CMK (cell line): Measurements from ENCODE around the gene CDPF1.
"Not testable (repeated sequence)": the region's sequence is repeated elsewhere in the genome, so short reads cannot be mapped to it uniquely, and the experiment has no call there.

ENCODE experiments used
- DNase-seq: peaks from one replicate; pipeline ENCODE4 v3.0.0-alpha.2; 2010; ENCODE audit warnings: low read depth

CDPF1 gene

DNA sequence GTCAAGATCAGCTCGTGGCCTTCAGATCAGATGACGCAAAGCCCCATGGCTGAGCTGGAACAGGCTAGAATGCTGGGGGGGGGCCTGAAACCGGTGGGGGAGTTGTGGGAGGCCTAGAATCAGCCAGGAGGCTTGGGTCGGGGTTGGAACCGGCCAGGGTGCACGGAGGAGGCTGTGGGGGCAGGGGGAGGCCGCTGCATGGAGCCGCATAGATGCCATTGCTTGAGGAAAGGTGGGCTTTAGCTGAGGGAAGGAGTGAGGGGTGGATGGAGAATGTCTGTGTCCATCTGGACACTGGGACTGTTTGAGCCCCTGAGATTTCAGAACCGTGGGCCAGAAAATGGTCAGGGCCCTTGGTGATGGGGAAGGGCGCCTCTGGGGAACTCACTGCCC is 25.2 kb downstream of the CDPF1 start:
- no peak for DNase-seq

DNA sequence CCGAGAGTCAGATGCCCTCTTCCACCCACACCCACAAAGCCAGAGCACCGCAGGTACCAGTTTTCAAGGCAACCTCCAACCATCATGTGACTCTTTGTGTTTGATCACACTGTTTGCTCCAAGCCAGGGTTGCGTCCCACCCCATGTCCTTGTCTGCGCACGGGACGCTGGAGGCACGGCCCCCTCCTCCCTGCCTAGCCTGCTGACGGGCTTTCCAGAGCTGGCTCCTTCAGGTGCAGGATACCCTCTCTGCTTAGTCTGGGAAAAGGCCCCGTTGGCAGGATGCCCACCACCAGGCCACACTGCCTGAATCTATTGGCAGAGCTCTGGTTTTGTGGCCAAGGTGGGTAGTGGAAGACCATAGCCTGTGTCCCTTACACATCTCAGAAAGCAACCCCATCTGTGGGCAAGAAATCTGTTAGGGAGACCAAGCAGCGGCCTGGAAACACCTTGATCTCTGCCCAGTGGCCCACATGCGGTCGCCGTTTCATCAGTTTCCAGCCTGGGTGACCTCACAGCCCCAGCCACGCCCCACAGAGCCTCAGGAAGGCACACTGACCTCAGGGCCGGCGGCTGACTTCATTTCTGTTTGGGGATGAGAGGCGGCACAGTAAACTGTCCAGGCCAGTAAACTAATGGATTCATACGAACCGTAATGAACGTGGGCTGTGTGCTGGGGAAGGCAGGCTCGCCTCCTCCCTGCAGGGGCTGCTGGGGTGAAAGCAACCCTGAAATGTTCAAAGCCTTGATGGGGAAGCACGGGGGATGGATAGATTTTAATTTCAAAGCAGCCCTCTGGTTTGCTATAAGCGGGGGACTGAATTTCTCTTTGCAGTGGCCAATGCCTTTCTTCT is 25.8 kb downstream of the CDPF1 start:
- DNase-seq, result no peak

DNA sequence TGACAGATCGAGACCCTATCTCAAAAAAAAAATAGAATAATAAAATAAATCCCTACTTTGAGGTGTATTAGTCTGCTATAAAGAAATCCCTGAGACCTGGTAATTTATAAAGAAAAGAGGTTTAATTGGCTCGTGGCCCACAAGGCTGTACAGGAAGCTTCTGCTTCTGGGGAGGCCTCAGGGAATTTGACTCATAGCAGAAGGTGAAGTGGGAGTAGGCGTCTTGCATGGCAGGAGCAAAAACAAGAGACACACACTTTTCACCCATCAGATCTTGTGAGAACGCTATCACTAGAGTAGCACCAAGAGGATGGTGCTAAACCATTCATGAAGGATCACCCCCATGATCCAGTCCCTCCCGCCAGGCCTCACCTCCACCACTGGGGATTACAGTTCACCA is 29.2 kb downstream of the CDPF1 start:
- DNase-seq, result no peak

DNA sequence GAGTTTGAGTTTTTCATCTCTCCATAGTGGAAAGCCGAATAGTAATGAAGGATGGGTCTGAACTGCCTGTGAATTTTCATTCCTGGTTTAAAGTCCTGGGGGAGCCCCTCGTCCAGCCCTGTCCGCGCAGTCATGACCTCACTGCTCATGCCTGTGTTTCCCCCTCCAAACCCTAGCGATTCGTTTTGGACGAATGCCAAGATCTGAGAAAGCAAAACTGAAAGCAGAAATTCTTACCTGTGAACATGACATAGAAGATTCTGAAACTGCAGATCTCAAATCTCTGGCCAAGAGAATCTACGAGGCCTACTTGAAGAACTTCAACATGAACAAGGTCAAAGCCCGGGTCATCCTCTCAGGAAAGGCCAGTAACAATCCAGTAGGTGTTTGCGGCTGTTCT is 30.5 kb downstream of the CDPF1 start:
- DNase-seq, result no peak

- DNase-seq, result no peak
These were observed 35.5 kb downstream of the CDPF1 start for GRCh38 chr22:46214616-46215015.

GRCh38 chr22:46214149-46214548 is 35.9 kb downstream of the CDPF1 start:
- DNase-seq, result no peak

DNA sequence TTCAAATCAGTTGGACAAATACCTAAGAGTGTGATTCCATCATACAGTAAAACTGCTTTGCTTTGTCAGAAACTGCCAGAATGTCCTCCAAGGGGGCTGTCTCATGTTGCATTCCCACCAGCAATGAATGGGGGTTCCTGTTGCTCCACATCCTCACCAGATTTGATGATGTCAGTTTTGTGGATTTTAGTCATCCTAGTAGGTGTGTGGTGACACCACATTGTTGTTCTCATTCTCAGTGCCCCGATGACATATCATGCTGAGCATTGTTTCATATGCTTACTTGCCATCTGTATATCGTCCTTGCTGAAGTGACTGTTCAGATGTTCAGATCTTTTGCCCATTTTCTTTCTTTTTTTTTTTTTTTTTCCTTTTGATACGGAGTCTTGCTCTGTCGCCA is 37.0 kb downstream of the CDPF1 start:
- DNase-seq, result no peak

DNA sequence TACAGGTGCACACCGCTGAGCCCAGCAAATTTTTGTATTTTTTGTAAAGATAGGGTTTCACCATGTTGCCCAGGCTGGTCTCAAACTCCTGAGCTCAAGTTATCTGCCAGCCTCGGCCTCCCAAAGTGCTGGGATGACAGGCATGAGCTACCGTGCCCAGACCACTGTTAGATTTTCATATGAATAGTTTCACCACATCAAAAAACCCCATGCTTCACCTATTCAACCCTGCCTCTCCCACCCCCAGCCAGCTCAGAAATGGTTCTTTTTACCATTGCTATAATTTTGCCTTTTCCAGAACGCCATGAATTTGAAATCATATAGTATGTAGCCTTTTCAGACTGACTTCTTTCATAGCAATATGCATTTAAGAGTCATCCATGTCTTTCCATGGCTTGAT is 37.9 kb downstream of the CDPF1 start:
- no peak for DNase-seq

DNA sequence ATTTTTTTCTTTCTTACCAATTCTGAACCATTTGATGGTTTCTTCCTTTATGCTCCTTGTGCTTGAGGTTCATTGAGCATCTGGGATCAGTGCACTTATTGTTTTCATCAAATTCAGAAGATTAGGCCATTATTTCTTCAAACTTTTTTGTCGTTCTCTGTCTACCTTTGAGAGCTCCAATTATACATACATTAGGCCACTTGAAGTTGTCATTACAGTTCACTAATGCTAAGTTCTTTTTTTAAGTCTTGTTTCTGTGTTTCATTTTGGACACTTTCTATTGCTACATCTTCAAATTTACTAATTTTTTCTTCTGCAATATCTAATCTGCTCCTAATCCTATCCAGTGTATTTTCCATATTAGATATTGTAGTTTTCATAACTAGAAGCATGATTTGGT is 40.8 kb downstream of the CDPF1 start:
- DNase-seq, result no peak

DNA sequence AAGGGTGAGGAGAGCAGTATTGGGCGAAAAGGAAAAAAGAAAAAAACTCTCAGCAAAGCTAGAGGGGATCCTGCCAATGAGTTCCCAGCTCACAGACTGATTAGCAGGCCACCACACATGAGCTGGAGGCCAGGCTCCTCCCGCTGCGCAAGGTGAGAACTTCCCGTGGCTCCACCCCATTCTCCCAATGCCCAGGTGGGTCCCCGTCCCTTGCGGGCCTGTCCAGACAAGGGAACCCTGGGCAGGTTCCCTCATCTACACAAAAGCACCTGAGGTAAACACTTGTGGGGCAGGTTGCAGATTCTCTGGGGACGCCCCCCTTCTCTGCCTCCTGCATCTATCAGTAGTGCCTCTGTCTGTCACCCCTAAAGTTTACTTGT is 46.5 kb downstream of the CDPF1 start:
- no peak for DNase-seq

- DNase-seq, result no peak
These were observed 47.0 kb downstream of the CDPF1 start for GRCh38 chr22:46202897-46203600.

DNA sequence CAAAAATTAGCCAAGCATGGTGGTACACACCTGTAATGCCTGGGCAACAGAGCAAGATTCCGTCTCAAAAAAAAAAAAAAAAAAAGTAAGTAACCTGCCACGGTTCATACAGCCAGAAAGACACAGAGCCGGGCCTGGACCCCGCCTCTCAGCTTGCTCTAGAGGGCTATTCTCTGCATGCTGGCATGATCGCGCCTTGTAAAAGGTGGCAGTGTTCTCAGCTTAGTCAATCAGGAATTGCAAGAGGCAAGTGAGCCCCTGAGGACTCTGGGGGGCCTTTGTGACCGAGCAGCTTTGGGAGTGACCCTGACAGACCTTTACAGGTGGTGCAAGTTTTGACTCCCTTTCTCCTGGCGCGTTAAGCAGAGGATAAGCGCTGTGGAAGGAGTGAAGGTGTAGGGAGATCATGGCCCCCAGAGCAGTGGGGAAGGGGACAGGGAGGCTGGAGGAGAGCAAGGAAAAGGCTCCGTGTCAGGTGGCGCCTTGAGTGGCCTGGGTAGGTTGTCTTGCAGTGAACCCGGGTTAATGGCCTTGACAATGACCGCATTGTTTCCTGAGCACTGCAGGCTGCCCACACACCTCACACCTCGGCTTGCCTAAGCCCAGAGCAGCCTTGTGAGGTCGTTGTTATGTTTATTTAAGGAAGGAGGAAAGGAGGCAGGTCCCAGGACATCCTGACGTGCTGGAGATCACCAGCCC is 48.9 kb downstream of the CDPF1 start:
- no peak for DNase-seq

DNA sequence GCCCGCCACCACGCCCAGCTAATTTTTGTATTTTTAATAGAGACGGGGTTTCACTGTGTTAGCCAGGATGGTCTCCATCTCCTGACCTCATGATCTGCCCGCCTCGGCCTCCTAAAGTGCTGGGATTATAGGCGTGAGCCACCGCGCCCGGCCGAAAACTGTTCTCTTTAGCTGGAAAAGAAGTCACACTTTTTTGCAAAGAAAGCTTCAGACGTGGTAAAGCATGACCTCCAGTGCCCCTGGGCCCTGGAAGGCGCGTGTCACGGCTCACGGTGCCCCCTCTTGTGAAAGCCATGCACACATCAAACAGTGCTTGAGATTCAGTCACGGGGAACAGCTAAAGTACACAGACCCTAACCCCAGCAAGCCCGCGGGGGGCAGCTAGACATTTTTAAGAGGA is 51.3 kb downstream of the CDPF1 start:
- DNase-seq, result not testable (repeated sequence)

- no peak for DNase-seq
These were observed 51.8 kb downstream of the CDPF1 start for GRCh38 chr22:46198274-46198673.

DNA sequence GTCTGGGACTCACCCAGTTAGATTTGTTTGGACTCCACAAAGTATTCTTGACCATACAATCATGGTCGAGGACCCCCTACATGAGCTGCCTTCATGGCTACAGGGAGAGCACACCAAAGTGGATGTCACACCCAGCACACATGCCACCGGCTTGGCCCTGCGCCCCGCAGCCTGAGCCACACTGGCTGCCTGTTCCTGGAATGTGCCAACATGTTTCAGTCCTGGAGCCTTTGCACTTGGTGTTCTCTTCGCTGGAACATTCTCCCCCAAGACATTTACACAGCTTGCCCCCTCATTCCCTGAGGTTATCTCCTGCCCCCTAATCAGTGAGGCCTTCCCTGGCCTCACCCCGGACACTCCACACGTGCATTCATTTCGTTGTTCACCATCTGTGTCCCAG is 53.8 kb downstream of the CDPF1 start:
- DNase-seq, result no peak

- no peak for DNase-seq
These were observed 54.5 kb downstream of the CDPF1 start for GRCh38 chr22:46195487-46196165.
